Heart left ventricle (tissue), 16 donors: ENCODE results near the gene CNFN. TPM values are rescaled to one million over a fixed set of nuclear protein-coding genes. Genes with fewer than 3 reads are reported as not detected.

Experiments
- ATAC-seq, 4 donors: fragments of 200-7000 bp; cut with Tn5 transposase; one replicate each; pipeline ENCODE4 v1.9.1; 2020 to 2022; ENCODE audit warnings: moderate library complexity in 4 of 4, mild to moderate bottlenecking in 3 of 4, moderate number of reproducible peaks in 1 of 4
- DNase-seq, 5 donors: peaks; one replicate each; pipeline ENCODE4 v3.0.0-alpha.2; 2020
- H3K27ac ChIP-seq, 12 donors: fragments of 200-600 bp; sonication (generic) in 4 of 12; one replicate each; pipeline versions ENCODE4 v1.5.0 to v1.8.0; 2016 to 2022; ENCODE audit warnings: mild to moderate bottlenecking in 2 of 12
- H3K27me3 ChIP-seq, 9 donors: fragments of 200-600 bp; sonication (generic) in 2 of 9; one replicate each; pipeline versions ENCODE4 v1.5.1 to v1.8.0; 2016 to 2022; ENCODE audit warnings: mild to moderate bottlenecking in 3 of 9
- H3K36me3 ChIP-seq, 9 donors: fragments of 200-600 bp; sonication (generic) in 2 of 9; one replicate each; pipeline versions ENCODE4 v1.5.0 to v1.8.0; 2018 to 2022; ENCODE audit warnings: mild to moderate bottlenecking in 2 of 9
- H3K4me1 ChIP-seq, 12 donors: fragments of 200-600 bp; sonication (generic) in 4 of 12; one replicate each; pipeline versions ENCODE4 v1.5.0 to v1.8.0; 2016 to 2022; ENCODE audit warnings: mild to moderate bottlenecking in 3 of 12
- H3K4me3 ChIP-seq, 12 donors: fragments of 200-600 bp; sonication (generic) in 4 of 12; one replicate each; pipeline versions ENCODE4 v1.5.0 to v1.8.0; 2017 to 2022; ENCODE audit warnings: mild to moderate bottlenecking in 9 of 12, moderate library complexity in 4 of 12
- H3K9me3 ChIP-seq, 12 donors: fragments of 200-600 bp; sonication (generic) in 4 of 12; one replicate each; pipeline versions ENCODE4 v1.5.0 to v1.8.0; 2016 to 2022; ENCODE audit warnings: mild to moderate bottlenecking in 1 of 12
- POLR2A ChIP-seq, 2 donors: fragments of 450-650 bp; IDR thresholded peaks; one replicate each; pipeline ENCODE4 v1.6.1; 2017; ENCODE audit warnings: antibody characterized with exemption in 2 of 2, mild to moderate bottlenecking in 2 of 2, moderate library complexity in 2 of 2
- WGBS, 4 donors: extraction: QIAGEN DNeasy Blood & Tissue Kit in 2 of 4; methylation state at CpG; one replicate each; pipeline versions ENCODE4 v1.1.5 to v1.1.7; 2013 to 2018; 5-methylcytosine and 5-hydroxymethylcytosine counted together
- intact Hi-C, 10 donors: fragments of 100-400 bp; cut with DNase I; formaldehyde crosslinking; loops; one replicate each; pipeline versions ENCODE4 v1.11.1 to v1.14.2; 2022
- polyA plus RNA-seq, 2 donors: library from polyadenylated mRNA; stranded (reverse); fragments of 200-250 nt; gene quantifications; one replicate each; pipeline ENCODE4 v1.2.3, GENCODE V29; 2013
- total RNA-seq, 9 donors: library from RNA; depleted of rRNA in 2 of 9; stranded (reverse); fragments of >200 nt in 2 of 9; fragmentation: NEBNext Ultra II Directional in 3 of 9; extraction: Animal tissue kit (Norgen Biotek cat#: 25700) in 3 of 9; gene quantifications; one replicate each; pipeline versions ENCODE4 v1.1.0 to v1.2.4, GENCODE V29; 2016 to 2023
- TF ChIP-seq, protein P1 (sequence below), 12 donors: fragments of 200-600 bp; sonication (generic) in 4 of 12; IDR thresholded peaks; one replicate each; pipeline versions ENCODE4 v1.5.0 to v1.8.0; 2018 to 2022; ENCODE audit warnings: antibody characterized with exemption in 12 of 12, mild to moderate bottlenecking in 5 of 12
- donor health status: ischemic (EF 13 %, LVEDD 7.1; RV severe dilation, severe dysfunction).
- donor health status: healthy with polysubstance abuse.
- donor health status: DM: no; HTN: yes; CAD: no.
- donor health status: DM: no; HTN: no; CAD: no.
- donor health status: ischemic (EF 25% LVEDD 6.9; RV normal size, moderate dysfunction).
- donor health status: ischemic (EF 25% LVEDD 5.7; RV mildly dilated, moderate dysfunction).
- donor health status: healthy.
- donor health status: DM: yes; HTN: yes; CAD: no.
- donor health status: ischemic (EF 35%, LVEDD 5.7; RV mildly dilated, moderate dysfunction).
- donor health status: nonischemic (EF 11% LVEDD 7.7; RV severe dilation, severe dysfunction).
- donor health status: DM: yes; HTN: yes; CAD: no.
- donor health status: PGD.
- donor health status: ischemic (EF 29% LVEDD 5.4; RV normal size, mild dysfunction).
- donor health status: nonischemic (EF 23%, LVEDD 6.1; RV moderate dilation, normal function).

CNFN gene
- total and polyA plus RNA-seq, 11 donors, result 0.62 to 2.9 (median 1.1) TPM; not detected in 5

DNA sequence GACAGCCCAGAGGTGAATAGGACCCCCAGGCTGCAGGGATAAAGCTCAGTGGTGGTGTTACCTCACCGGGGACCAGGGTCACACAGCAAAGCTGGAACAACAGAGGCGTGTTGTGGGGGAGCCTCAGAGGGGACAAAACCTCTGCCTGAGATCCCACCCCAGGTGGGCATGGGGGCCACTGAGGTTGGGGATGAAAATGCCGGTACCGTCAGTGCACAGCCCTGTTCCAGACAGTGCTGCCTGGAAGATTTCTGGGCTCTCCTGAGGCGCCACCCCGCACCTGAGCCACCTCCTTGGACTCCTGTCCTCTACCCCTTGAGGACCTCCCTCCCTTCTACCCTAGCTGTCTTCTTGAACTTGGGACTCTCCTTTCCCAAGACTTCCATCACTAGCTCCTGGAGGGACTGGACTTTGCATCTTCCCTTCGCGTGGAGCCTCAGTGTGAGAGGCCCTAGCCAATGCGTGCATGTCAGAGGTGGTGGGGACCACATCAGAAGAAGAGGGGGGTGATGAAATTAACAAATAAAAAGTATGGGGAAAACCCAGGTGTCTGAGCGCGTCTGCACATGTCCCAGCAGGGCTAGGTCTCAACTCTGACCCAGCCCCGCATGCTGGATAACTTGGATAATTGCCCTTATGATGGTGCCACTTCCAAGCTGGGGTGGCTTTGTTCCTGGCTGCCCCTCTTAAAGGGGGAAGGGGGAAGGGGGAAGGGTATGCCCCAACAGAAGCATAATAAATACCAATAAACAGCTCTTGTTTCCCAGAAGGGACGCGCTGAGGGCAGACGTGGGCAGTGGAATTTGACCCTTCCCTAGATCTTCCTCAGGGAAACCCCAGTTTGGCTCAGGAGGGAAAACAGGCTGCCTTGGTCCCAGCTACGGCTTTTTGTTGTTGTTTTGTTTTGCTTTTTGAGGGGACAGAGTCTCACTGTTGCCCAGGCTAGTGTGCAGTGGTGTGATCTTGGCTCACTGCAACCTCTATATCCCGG lies 11.6 kb downstream of the CNFN start:
- no peak for DNase-seq
- TF ChIP-seq POLR2A (IDR thresholded peaks at IDR 0.05), result no peak
- TF ChIP-seq, protein P1, sequence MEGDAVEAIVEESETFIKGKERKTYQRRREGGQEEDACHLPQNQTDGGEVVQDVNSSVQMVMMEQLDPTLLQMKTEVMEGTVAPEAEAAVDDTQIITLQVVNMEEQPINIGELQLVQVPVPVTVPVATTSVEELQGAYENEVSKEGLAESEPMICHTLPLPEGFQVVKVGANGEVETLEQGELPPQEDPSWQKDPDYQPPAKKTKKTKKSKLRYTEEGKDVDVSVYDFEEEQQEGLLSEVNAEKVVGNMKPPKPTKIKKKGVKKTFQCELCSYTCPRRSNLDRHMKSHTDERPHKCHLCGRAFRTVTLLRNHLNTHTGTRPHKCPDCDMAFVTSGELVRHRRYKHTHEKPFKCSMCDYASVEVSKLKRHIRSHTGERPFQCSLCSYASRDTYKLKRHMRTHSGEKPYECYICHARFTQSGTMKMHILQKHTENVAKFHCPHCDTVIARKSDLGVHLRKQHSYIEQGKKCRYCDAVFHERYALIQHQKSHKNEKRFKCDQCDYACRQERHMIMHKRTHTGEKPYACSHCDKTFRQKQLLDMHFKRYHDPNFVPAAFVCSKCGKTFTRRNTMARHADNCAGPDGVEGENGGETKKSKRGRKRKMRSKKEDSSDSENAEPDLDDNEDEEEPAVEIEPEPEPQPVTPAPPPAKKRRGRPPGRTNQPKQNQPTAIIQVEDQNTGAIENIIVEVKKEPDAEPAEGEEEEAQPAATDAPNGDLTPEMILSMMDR (IDR thresholded peaks at IDR 0.05), result no peak
- H3K4me3 ChIP-seq, result no peak overlapping the region
- 77 to 82% (median 79%) methylated on average over 17 of the region's 17 CpGs for WGBS, 4 donors
- no peak overlapping the region for H3K27ac ChIP-seq
- no peaks in the 10 kb centered on the region for H3K9me3 ChIP-seq
- no peaks in the 10 kb centered on the region for H3K4me1 ChIP-seq
- peaks cover 0 to 9% (median 0%) of the 10 kb centered on the region in 9 donors for H3K27me3 ChIP-seq
- intact Hi-C loops, result no loop called here
- H3K36me3 ChIP-seq, result peaks cover 0 to 27% (median 13%) of the 10 kb centered on the region in 9 donors
- peak in 2 of 4 donors; percentile 4 to 18 for ATAC-seq

DNA sequence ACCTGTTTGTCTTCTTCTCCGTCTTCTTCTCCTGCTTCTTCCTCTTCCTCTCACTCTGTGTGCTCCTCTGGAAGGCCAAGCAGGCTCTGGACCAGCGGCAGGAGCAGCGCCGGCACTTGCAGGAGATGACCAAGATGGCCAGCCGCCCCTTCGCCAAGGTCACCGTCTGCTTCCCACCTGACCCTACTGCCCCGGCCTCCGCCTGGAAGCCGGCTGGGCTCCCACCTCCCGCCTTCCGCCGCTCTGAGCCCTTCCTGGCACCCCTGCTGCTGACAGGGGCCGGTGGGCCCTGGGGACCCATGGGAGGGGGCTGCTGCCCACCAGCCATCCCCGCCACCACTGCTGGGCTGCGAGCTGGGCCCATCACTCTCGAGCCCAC lies 13.9 kb downstream of the CNFN start:
- TF ChIP-seq POLR2A (IDR thresholded peaks at IDR 0.05), result no peak
- TF ChIP-seq, protein P1 (IDR thresholded peaks at IDR 0.05), result no peak
- Histone ChIP-seq H3K4me3 (no peak overlapping the region), H3K27ac (no peak overlapping the region), H3K9me3 (no peaks in the 10 kb centered on the region), H3K27me3 (no peaks in the 10 kb centered on the region), H3K36me3 (peaks cover 0 to 32% (median 22%) of the 10 kb centered on the region in 9 donors), H3K4me1 (no peaks in the 10 kb centered on the region)
- DNase-seq, result no peak
- WGBS, 4 donors, result 95 to 97% (median 95%) methylated on average over 17 of the region's 17 CpGs
- peak in 1 of 4 donors; percentile 2 for ATAC-seq
- intact Hi-C loops, result no loop called here

- no peaks in the 10 kb centered on the region for H3K27me3 ChIP-seq
- no peak overlapping the region for H3K27ac ChIP-seq
- DNase-seq, result no peak
- no peak overlapping the region for H3K4me3 ChIP-seq
- H3K9me3 ChIP-seq, result no peaks in the 10 kb centered on the region
- H3K36me3 ChIP-seq, result peaks cover 0 to 36% (median 22%) of the 10 kb centered on the region in 9 donors
- no peaks in the 10 kb centered on the region for H3K4me1 ChIP-seq
- intact Hi-C loops, result no loop called here
- ATAC-seq, result peak in 1 of 4 donors; percentile 18
- 94% methylated on average over 42 to 54 of the region's 54 CpGs for WGBS, 4 donors
- TF ChIP-seq, protein P1 (IDR thresholded peaks at IDR 0.05), result no peak
- TF ChIP-seq POLR2A (IDR thresholded peaks at IDR 0.05), result no peak
These were observed 14.5 kb downstream of the CNFN start for GRCh38 chr19:42375415-42376176.
